ENCODE measurements around the gene ZNF584.
"Not testable (repeated sequence)": the region's sequence is repeated elsewhere in the genome, so short reads cannot be mapped to it uniquely, and the experiment has no call there.

The ZNF584 gene

GRCh38 chr19:58401840-58402421 lies 6.5 kb upstream of the ZNF584 start:
- peak overlapping the region; percentile 79 for H3K4me3 ChIP-seq (ENCODE audit: low read depth, low read length)
- no peak for TF ChIP-seq CTCF (IDR thresholded peaks at IDR 0.05; ENCODE audit: insufficient read depth, low read length, missing control alignments)
- ChIA-PET POLR2A (no interaction called here), CTCF (no interaction called here)
- DNase-seq (ENCODE audit: low read depth, low spot score) = no peak

- DNase-seq (ENCODE audit: low read depth, low spot score); CTCF ChIA-PET; POLR2A ChIA-PET; H3K4me3 ChIP-seq (ENCODE audit: low read depth, low read length): not testable (repeated sequence)
Observed at GRCh38 chr19:58403920-58404478, 4.5 kb upstream of the ZNF584 start.

GRCh38 chr19:58406818-58407657 lies 1.4 kb upstream of the ZNF584 start:
- H3K4me3 ChIP-seq (ENCODE audit: low read depth, low read length) = peak overlapping the region; percentile 97
- CTCF ChIA-PET = interaction anchor here (0.9 to 1.5 kb wide), 3 partner anchors 10 to 66 kb away, joined by 3 read pairs; no protein-coding TSS in a partner anchor
- TF ChIP-seq CTCF (IDR thresholded peaks at IDR 0.05; ENCODE audit: insufficient read depth, low read length, missing control alignments) = no peak
- DNase-seq (ENCODE audit: low read depth, low spot score) = no peak
- POLR2A ChIA-PET = no interaction called here

GRCh38 chr19:58407658-58408151 lies 744 bp upstream of the ZNF584 start:
- no peak for DNase-seq (ENCODE audit: low read depth, low spot score)
- H3K4me3 ChIP-seq (ENCODE audit: low read depth, low read length) = peak overlapping the region; percentile 97
- POLR2A ChIA-PET = interaction anchor here (1.2 kb wide), 2 partner anchors 17 to 27 kb away, joined by 3 to 7 read pairs; partner anchors contain the start of gene ZNF837
- CTCF ChIA-PET = interaction anchor here (0.9 to 1.5 kb wide), 2 partner anchors 11 to 66 kb away, joined by 3 read pairs; no protein-coding TSS in a partner anchor
- TF ChIP-seq CTCF (IDR thresholded peaks at IDR 0.05; ENCODE audit: insufficient read depth, low read length, missing control alignments) = no peak

GRCh38 chr19:58409010-58409790 lies 751 bp downstream of the ZNF584 start:
- DNase-seq (ENCODE audit: low read depth, low spot score) = no peak
- ChIA-PET POLR2A (interaction anchor here (0.5 to 1.4 kb wide), 9 partner anchors 13 to 111 kb away, joined by 3 to 7 read pairs (median 3); partner anchors contain the start of genes ZBTB45, ZNF132, ZNF497 and ZNF837), CTCF (interaction anchor here (0.5 to 1.0 kb wide), 3 partner anchors 9 to 91 kb away, joined by 3 to 6 read pairs (median 3); no protein-coding TSS in a partner anchor)
- H3K4me3 ChIP-seq (ENCODE audit: low read depth, low read length) = peak overlapping the region; percentile 97
- TF ChIP-seq CTCF (IDR thresholded peaks at IDR 0.05; ENCODE audit: insufficient read depth, low read length, missing control alignments) = no peak

- CTCF ChIA-PET = interaction anchor here (1.2 to 2.1 kb wide), 2 partner anchors 8 to 10 kb away, joined by 3 to 6 read pairs; partner anchors contain the start of gene ZNF584
- H3K4me3 ChIP-seq (ENCODE audit: low read depth, low read length) = no peak overlapping the region
- no peak for DNase-seq (ENCODE audit: low read depth, low spot score)
- POLR2A ChIA-PET = no interaction called here
- TF ChIP-seq CTCF (IDR thresholded peaks at IDR 0.05; ENCODE audit: insufficient read depth, low read length, missing control alignments) = no peak
Observed at GRCh38 chr19:58416604-58417003, 8.2 kb downstream of the ZNF584 start.

Measured in AG04449 (cell line).